Stimulated activated CD4-positive, alpha-beta T cell treated with anti-CD3 and anti-CD28 coated beads, Interleukin-15, amount 100 ng/mL, for 24 hours (primary cell): Measurements from ENCODE around the gene CHFR.
"Not testable (repeated sequence)": the region's sequence is repeated elsewhere in the genome, so short reads cannot be mapped to it uniquely, and the experiment has no call there.

Experiments
- DNase-seq: peaks from one replicate; pipeline ENCODE4 v3.0.0-alpha.2; 2020

Gene CHFR

DNA sequence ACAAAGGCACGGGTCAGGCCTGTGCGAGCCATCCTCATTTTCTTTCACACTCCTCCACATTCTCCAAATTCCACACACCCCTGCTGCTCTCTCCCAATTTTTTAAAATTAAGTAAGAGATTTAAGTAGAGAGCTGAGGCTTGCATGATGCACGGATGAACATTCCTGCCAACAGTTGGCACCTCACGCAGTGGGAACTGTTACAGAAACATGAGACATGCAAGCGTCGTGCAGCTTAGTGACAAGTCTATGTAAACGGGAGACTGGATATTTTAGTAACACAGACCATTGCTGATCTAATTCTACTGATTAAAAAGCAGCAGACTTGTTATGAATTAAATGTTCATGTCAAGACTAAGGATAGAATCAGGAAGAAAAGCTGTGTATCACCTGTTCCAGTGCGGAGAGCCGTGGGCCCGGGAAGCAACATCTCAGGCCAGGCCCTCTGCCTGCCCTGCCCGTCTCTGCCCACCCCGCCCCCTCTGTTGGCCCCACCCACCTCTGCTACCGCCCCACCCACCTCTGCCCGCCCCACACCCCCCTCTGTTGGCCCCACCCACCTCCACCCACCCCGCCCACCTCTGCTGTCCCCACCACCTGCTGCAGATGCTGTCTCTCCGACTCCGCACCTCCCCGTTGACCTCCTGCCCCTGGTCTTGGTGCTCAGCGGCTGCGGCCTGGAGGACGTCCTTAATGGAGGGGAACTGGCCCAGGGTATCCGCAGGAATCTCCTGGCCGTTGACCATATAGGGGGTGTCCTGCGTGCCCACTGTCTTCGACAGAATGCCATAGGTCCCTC is 79.9 kb downstream of the CHFR start:
- DNase-seq = no peak

DNA sequence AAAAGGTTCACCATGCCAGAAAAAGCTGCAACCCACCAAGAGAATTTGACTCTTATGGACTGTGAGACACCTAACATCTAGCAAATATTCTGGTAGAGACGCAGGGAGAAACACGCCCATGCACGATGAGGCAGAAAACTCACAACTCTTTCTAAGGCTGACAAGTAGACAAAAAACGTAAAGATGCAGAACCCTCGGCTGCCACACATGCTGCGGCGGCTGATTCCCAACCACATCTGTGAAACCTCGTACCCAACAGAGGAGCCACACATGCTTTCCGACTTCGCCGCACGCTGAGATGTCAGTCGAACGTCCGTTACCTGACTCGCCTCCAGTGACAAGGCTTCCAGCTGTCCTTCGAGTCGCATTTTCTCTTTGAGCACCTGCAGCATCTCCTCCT is 80.5 kb downstream of the CHFR start:
- peak; percentile 68 for DNase-seq

DNA sequence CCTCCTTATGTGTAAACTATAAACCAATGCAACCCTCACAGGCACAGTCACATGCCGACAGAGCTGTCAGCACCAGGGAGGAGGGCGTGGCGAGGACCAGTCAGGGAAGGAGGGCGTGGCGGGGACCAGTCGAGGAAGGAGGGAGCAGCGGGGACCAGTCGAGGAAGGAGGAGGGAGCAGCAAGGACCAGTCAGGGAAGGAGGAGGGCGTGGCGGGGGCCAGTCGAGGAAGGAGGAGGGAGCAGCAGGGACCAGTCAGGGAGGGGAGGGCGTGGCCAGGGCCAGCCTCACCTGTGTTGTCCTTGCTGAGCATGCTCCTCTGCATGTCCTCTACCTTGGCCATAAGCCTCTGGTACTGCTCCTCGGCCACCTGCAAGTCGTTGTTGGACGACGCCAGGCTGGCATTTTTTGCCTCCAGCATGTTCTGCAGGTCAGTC is 83.0 kb downstream of the CHFR start:
- DNase-seq = no peak

DNA sequence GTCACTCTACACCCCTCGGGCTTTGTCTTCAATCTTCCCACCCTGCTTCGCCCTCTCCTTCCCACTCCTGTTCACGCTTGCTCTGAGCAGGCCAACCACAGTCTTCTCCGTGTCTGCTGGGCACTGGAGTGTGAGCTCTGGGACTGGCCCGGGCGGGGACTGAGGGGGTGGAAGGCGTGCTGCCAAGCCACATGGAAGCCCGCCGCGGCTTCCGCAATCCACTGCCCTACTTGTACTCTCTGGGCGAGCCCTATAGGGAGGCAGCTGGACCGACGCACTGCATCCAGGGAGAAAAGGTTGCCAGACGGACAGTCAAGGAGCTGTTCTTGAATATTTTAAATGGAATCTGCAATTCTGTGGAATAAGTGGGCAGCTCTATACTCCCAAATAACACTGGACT is 83.5 kb downstream of the CHFR start:
- no peak for DNase-seq

DNA sequence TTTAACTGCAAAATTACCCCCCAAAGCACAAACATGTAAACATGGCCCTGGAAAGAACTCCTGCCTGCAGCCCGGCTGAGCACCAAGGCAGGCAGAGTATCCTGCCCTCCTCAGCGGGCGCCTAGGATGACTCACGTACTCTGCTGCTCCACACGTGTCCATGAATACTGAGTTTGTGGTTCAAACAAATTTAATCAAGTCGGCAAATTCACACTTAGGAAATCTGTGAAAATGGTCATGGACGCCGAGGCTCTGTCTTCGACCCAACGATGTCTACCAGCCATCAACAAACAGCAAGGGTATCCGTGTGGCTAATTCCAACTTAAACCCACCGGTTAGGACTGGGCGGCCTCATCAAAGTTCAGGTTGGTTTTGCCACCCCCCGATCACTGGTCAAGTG is 84.3 kb downstream of the CHFR start:
- DNase-seq = no peak

DNA sequence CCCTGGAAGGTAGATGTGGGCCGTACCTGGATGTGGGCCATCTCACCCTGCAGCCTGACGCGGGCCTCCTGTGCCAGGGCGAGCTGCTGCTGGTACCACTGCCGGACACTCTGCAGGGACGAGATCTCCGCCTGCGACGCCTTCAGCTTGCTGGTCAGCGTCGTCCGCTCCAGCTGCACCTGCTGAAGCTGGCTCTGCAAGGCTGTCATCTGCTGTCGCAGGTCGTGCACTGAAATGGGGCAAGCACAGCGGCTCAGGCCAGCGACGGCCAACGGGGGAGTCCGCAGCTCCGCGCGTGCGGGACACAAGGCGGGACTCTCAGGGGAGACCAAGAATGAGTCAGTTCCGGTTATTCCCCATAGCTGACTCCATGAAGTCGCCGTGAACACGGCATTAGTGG is 85.7 kb downstream of the CHFR start:
- DNase-seq = no peak

DNA sequence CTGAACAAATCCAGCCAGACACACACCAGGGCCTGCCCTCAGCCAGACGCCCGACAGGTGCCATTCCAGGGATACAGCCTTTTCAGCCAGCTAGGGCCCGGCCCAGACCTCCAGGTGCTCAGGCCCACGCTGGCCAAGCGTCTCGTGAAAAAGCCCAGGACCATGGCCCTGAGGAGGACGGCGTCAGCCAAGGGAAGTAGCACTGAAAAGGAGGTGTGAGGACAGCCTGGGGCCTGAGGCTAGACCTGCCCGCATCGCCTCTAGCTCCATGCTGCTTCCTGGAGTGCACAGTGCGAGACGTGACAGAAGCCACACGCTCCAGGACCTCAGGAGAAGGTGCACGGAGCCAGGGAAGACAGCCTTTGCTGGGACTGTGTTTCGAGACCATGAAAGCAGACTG is 88.6 kb downstream of the CHFR start:
- no peak for DNase-seq

DNA sequence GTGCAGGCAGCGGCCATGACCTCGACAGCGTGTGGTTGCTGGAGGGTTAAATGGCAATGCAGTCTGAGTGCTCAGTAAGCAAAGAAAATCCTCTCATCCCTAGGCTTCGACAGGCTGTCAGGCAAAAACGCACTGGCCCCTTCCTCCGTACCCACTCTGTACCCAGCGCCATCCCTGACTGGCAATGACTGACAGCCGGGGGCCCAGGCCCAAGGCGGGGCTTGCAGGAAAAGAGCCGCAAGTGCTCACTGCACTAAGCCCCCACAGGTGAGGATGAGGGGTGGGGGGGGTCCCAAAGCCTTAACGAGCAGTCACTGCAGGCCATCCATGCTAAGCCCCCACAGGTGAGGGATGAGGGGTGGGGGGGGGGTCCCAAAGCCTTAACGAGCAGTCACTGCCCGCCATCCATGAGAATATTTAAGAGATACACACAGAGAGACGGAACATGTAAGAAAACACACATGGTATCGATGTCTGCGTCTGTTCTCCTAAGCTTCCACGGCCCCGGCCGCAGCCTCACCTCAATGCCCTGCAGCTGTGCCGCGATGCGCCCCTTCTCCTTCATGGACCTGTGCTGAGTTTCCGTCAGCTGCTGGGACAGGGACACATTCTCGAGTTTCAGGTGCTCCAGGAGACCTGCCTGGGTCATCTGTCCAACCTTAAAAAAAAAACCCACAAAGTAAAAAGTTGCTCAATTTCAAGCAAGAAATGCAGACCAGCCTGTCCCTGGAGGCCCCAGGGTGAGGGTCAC is 89.4 kb downstream of the CHFR start:
- no peak for DNase-seq

DNA sequence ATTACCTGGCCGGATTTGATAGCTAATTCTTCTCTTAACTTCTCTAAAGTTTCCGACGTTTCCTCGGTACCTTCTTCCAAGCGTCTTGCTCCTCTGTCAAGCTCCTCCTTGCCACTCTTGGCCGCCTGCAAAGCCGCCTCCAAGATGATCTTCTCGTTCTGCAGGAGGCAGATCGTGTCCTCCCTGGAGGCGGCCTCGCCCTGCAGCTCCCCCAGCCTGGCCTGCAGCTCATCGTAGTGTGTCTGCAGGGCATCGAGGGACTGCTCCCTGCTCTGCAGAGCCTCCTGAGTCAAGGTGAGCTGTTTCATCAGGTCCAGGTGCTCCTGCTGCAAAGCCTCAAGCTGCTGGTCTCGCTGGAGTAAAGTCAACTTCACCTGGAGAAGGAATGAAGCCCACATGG is 91.6 kb downstream of the CHFR start:
- no peak for DNase-seq

DNA sequence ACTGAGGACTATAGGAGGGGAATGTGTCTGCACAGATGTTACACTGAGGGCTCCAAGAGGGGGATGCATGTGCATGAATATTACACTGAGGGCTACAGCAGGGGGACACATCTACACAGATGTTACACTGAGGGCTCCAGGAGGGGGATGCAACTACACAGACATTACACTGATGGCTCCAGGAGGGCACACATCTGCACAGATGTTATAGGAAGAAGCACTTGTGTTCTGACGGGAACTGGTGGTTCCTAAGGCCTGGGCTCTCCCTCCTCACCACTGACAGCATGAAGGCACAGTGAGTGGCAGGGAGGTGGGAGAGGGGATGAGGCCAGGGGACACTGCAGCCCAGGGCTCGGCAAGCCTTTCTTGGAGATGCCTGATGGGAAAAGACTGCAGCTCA is 95.5 kb downstream of the CHFR start:
- not testable (repeated sequence) for DNase-seq

DNA sequence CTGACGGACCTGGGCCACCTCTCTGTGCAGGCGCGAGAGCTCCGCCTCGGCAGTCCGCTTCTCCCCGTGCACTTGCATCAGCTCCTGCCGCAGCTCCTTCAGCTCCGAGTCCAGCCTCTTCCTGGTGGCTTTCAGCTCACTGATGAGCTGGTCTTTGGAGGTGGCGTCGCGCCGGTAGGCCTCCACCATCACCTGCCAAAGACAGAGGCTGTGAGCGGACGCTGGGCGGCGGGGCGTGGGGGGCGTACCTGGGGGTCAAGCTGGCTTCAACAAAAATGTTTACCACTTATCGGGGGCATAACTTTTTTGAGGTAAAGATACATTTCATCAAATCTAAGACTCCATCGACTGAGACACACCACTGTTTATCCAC is 98.3 kb downstream of the CHFR start:
- DNase-seq = no peak

DNA sequence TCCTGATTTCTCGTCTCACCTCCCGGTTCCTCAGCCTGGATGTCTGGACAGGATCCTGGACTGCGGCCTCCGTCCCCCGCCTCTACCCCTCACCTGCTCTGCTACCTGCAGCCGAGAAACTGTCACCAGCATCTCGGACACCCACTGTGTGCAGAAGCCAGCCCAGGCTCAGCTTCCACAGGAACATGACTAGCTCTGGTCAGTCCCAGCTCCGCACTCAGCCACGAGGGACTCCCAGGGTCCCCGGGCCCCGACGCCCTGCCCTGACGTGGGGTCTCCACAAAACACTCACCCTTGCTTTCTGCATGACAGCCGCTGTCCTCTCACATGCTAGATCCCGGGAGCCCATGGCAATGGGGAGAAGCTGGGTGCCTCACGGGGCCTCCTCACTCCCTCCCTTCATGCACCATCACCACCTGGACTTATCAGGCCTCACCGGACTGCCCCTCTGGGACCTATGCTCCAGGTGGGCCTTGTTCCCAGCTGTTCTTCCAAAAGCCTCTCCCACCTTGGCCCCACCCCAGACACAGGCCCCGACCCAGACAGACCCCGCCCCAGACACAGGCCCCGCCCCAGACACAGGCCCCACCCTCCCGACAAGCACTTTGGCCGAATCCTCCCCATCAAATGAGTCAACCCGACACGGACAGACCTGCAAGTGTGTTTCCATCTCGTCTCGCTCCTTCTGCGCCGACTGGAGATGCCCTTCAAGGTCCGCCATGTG is 98.9 kb downstream of the CHFR start:
- peak; percentile 16 for DNase-seq

DNA sequence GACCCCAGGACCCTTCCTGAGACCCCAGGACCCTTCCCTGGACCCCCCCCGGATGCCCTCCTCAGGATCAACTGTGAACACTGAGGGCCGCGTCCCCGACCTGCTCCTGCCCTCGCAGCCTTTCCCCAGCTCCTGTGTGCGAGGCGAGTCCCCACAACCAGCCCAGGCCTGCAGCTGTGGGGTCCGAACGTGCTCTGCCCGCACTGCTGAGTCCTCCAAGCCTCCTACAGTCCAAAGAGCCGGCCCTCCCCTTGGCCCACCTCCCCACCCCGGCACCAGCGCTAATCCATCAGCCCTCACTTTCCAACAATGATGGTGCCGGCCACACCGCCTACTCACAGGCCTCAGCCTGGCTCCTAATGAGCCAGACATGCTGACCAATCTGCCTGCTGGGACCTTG is 99.5 kb downstream of the CHFR start:
- no peak for DNase-seq

DNA sequence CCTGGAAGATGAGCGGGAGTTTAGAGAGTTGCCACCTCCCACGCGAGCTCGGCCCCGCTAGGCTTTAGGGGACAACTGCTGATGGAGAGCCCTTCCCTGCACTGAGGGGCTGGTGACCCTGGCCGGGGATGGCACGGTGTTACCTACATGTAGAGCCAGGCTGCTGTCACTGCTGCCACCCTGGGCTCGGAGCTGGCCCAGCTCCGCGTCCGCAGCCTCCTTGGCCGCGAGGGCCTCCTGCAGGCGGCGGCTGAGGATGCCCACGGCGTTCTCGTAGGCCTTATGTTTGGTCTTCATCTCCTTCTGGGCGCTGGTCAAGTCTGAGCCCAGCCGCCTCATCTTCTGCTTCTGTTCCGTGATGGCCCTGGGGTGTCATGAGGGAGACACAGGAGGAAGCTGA is 101.2 kb downstream of the CHFR start:
- no peak for DNase-seq

DNA sequence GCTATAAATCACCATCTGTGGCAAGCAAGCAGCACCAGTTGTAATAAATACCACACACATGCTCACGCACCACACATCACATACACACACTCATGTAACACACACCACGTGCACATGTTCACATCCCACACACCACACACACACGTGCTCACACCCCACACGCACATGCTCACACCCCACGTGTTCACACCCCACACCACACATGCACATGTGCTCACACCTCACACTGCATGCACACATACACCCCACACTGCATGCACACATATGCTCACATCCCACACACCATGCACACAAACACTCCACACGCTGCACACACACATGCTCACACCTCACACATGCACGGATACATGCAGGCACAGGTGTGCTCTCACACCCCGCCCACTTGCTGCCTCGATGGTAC is 102.8 kb downstream of the CHFR start:
- no peak for DNase-seq

DNA sequence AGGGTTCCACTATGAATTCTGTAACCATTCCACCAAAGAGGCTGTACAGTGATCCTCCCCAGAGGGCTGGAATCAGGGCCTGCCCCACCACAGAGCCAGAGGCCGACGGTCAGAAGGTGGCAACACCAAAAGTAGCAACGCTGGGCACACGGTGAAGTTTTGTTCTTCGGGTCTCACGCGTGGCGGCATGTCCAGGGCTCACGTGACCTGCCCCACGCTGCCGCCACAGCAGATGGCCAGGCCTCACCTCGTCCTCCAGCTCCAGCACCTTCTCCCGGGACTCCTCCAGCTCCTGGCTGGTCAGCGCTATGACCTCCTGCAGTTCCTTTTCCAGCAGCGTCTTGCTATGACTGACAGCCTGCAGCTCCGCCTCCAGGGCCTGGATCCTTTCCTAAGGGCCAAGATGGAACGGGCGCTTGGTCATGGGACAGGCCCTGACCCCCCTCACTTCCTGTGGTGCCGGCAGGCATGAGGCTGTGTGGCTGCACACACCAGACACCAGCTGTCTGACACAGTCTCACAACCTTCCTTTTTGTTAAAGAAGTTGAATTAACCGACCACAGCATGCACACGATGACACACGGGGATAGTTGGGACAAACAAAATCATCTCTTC is 103.4 kb downstream of the CHFR start:
- DNase-seq = no peak
